ENCODE measurements around the gene TNRC6C. TPM values are rescaled to one million over a fixed set of nuclear protein-coding genes. Genes with fewer than 3 reads are reported as not detected.

TNRC6C gene
- total RNA-seq, 6 experiments from 2014 or later = 6.3 to 9.0 (median 7.5) TPM

GRCh38 chr17:78127888-78128550 lies 169.5 kb downstream of the TNRC6C start:
- DNase-seq = no peak
- Mint-ChIP-seq H3K27me3 (ENCODE audit: insufficient read depth) (peaks cover 21% of the 10 kb centered on the region), H3K27ac (no peak overlapping the region), H3K4me1 (ENCODE audit: low read depth) (0 out of 2 replicates have a peak, but pooled peaks cover 5% of the 10 kb centered on the region), H3K9me3 (no peaks in the 10 kb centered on the region), H3K36me3 (ENCODE audit: low read depth) (no peaks in the 10 kb centered on the region), H3K4me3 (no peak overlapping the region)
- TF ChIP-seq, protein P1, sequence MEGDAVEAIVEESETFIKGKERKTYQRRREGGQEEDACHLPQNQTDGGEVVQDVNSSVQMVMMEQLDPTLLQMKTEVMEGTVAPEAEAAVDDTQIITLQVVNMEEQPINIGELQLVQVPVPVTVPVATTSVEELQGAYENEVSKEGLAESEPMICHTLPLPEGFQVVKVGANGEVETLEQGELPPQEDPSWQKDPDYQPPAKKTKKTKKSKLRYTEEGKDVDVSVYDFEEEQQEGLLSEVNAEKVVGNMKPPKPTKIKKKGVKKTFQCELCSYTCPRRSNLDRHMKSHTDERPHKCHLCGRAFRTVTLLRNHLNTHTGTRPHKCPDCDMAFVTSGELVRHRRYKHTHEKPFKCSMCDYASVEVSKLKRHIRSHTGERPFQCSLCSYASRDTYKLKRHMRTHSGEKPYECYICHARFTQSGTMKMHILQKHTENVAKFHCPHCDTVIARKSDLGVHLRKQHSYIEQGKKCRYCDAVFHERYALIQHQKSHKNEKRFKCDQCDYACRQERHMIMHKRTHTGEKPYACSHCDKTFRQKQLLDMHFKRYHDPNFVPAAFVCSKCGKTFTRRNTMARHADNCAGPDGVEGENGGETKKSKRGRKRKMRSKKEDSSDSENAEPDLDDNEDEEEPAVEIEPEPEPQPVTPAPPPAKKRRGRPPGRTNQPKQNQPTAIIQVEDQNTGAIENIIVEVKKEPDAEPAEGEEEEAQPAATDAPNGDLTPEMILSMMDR (IDR thresholded peaks at IDR 0.05) = no peak

GRCh38 chr17:78128551-78129350 lies 170.2 kb downstream of the TNRC6C start, which contains the start of gene TMC6:
Gene TMC6, minus strand, starts transcription at chr17:78128755. Its CDS starts 1,923 bp downstream, at chr17:78126832.
- Mint-ChIP-seq H3K9me3 (no peaks in the 10 kb centered on the region), H3K27me3 (ENCODE audit: insufficient read depth) (peaks cover 19% of the 10 kb centered on the region), H3K4me3 (peak within 1 kb of the TSS; percentile 76; the same call in 1 of the 2 replicates), H3K27ac (no peak within 1 kb of the TSS), H3K36me3 (ENCODE audit: low read depth) (no peaks in the 10 kb centered on the region), H3K4me1 (ENCODE audit: low read depth) (0 out of 2 replicates have a peak, but pooled peaks cover 5% of the 10 kb centered on the region)
- DNase-seq = no peak
- TF ChIP-seq, protein P1 (IDR thresholded peaks at IDR 0.05) = no peak

DNA sequence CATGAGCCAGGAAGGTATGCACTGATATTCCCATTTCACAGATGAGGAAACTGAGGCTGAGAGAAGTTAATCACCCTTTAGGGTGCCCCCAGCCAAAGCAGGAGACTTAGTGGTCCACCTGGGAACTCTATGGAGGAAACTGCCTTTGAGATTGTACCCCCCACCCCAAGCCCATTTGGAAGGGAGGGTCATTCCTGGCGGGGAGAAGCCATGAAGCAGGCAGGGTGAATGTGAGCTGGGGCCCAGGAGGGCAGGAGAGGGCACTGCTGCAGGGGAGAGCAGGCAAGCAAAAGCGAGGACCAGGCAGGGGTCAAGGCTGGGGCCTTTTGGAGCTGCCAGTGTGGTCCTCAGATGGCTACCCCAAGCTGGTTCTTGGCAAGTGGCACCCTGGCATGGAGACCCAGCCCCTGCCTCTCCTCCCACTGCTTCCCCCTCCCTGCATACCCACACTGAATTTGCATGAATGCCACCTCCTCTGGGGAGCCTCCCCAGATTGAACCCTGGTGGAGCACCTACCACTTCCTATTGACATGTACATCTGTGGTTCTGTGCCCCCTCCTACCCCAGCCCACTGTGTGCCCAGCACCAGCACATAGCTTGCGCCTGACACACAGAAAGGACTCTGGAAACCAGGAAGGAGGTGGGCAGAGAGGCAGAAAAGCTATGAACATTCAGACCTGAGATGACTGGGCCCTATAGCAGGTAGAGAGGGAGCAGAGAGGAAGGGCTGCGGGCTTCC lies 171.0 kb downstream of the TNRC6C start:
- Mint-ChIP-seq H3K36me3 (ENCODE audit: low read depth) (no peaks in the 10 kb centered on the region), H3K9me3 (no peaks in the 10 kb centered on the region), H3K27ac (no peak overlapping the region), H3K4me1 (ENCODE audit: low read depth) (0 out of 2 replicates have a peak, but pooled peaks cover 5% of the 10 kb centered on the region), H3K4me3 (no peak overlapping the region), H3K27me3 (ENCODE audit: insufficient read depth) (peaks cover 25% of the 10 kb centered on the region)
- DNase-seq = no peak
- TF ChIP-seq, protein P1 (IDR thresholded peaks at IDR 0.05) = no peak

GRCh38 chr17:78130090-78130436 lies 171.6 kb downstream of the TNRC6C start:
- Mint-ChIP-seq H3K4me3 (no peak overlapping the region), H3K27me3 (ENCODE audit: insufficient read depth) (peaks cover 25% of the 10 kb centered on the region), H3K9me3 (no peaks in the 10 kb centered on the region), H3K36me3 (ENCODE audit: low read depth) (no peaks in the 10 kb centered on the region), H3K4me1 (ENCODE audit: low read depth) (0 out of 2 replicates have a peak, but pooled peaks cover 5% of the 10 kb centered on the region), H3K27ac (no peak overlapping the region)
- TF ChIP-seq, protein P1 (IDR thresholded peaks at IDR 0.05) = no peak
- DNase-seq = no peak

DNA sequence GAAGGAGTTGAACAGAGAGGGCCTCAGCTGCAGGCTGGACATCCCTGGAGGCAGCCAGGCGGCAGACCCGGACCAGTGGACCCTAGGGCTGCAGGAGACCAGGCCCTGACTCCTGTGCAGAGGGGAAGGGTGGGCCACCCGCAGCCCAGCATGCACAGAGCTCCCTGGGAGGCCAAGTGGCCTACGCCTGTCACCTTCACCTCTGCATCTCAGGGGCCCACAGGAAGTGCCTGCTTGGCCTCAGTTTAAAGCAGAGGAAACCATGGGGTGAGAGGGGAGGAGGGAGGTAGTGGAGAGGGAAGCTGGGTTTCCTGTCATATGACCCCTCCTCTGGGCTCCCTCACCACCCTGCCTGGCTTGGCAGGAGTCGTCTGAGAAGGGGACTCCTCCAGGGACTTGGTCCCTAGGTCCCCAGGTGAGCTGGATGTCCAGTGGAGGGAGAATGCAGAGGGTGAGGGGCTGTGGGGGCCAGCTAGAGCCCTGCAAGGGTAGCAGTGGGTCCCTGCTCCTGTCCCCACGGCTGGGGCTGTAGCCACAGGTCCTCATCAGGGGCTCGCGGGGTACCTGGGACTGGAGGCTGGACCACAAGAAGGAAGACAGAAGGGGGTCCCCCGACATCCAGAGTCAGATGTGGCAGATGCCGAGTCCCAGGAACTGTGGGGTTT lies 172.1 kb downstream of the TNRC6C start, which contains the start of gene TMC8:
Gene TMC8, plus strand, starts transcription at position 335 of the 665 bp plus-strand sequence. CDS start 818 bp downstream, outside the sequence.
- Mint-ChIP-seq H3K36me3 (ENCODE audit: low read depth) (no peaks in the 10 kb centered on the region), H3K4me3 (no peak within 1 kb of the TSS), H3K27me3 (ENCODE audit: insufficient read depth) (peaks cover 27% of the 10 kb centered on the region), H3K27ac (no peak within 1 kb of the TSS), H3K4me1 (ENCODE audit: low read depth) (0 out of 2 replicates have a peak, but pooled peaks cover 5% of the 10 kb centered on the region), H3K9me3 (no peaks in the 10 kb centered on the region)
- TF ChIP-seq, protein P1 (IDR thresholded peaks at IDR 0.05) = no peak
- DNase-seq = no peak
